Activated T-cell treated with anti-CD3 and anti-CD28 coated beads, Interleukin-2, amount 50 U/mL, for 48 hours (primary cell): Measurements from ENCODE around the gene ACTL8.

Experiments used
- DNase-seq, 2 experiments: peaks; one replicate each; pipeline ENCODE4 v3.0.0-alpha.2; 2020

ACTL8 gene

DNA sequence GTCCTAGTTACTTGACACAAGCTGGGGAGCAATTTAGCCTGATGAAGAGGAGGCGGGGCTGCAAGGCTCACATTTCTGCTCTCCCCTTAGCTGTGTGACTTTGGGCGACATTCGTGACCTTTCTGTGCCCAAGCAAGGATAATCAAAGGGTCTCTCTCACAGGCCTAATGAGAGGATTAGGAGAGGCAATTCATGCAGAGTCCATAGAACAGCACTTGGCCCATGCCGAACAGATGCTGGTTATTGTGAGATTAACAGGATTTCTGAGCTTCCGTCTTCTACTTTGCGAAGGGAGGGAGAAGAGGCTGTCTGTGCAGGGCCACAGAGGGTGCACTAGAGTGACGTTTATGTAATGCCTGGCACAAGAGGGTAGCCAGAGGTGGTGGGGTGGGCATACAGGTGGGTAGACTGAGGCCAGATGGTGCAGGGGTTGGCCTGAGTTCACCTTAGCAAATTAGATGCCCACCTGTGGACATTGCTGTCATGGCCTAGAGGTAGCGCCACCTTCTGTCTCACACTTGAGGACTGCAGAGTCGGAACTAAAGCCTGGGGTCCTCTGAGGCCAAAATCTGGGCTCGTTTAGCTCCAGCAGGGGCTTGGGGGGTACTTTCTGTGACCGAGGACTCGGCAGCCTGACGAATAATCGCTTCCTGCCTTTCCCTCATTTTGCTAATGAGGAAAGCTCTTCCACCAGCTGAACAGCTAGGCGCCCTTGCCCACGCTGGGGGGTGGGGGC lies 18.6 kb downstream of the ACTL8 start:
- DNase-seq: no peak

GRCh38 chr1:17774452-17774851 lies 19.3 kb downstream of the ACTL8 start:
- DNase-seq: no peak

DNA sequence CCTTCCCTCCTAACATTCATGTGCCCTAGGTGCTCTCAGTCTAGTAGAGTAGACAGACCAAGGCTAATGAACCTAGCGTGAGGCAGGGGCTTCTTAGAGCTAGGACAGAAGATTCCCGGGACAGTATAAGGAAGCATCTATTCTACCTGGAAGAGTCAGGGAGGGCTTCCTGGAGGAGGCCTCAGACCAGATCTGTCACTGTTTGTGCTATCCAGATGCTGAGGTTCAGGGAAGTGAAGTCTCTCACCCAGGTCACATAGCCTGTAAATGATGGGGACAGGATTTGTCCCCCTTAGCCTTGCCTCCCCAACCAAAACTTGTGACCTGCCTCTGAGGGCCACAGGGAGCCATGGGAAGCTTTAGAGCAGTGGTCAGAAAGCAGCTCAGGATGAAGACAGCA lies 20.7 kb downstream of the ACTL8 start:
- DNase-seq: no peak

DNA sequence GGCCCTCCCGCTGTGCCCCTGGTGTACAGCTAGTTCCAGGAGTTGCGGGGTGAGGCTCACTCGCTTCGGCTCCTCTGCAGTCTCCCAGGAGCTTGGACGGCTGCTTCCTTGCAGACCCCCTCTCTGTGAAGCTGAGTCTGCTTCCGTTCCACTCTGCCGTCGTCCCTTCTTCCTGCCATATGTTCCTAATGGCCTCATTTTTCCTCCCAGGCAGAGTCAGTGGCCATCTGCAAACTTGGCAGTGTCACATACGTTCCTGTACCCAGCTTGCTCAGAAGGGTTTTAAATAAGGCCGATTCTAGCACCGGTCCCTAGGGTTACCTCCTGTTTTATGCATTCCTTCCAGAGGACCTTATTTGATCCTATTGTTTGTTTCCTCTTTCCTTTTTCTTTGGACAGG lies 21.3 kb downstream of the ACTL8 start:
- no peak for DNase-seq

GRCh38 chr1:17777330-17777729 lies 22.2 kb downstream of the ACTL8 start:
- no peak for DNase-seq

DNA sequence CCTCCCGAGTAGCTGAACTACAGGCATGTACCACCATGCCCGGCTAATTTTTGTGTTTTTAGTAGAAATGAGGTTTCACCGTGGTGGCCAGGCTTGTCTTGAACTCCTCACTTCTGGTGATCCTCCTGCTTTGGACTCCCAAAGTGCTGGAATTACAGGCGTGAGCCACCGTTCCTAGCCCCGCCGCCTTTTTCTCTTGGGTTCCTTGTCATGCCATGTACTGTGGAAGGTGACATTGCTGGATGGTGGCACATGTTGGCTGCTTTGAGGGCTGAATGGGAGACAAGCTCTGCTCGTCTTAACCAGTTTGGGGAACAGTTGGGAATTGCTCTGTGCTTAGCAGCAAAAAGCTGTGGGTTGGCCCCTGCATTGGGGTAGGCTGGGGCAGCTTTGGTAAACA lies 22.7 kb downstream of the ACTL8 start:
- DNase-seq: no peak

GRCh38 chr1:17780916-17781315 lies 25.8 kb downstream of the ACTL8 start:
- no peak for DNase-seq

DNA sequence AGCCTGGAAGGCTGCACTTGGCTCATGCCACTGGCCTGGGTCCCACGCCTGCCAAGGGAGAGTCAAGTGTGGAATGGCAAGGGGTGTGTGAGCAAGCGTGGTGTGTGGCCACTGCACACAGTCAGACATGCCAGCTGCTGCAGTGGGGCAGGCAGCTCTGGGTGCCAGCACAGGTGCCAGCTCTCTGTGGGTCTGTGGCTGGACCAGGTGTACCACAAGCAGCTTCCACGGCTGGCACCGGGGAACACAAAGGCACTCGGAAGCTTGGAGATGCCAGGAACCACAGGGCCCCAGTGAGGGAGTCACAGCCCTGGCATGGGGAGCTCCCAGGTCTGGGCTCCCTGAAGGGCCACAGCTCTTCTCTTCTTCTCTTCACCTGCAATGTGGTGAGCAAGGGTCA lies 34.8 kb downstream of the ACTL8 start:
- no peak for DNase-seq

GRCh38 chr1:17790383-17791054 lies 35.4 kb downstream of the ACTL8 start:
- DNase-seq: no peak

- no peak for DNase-seq
Observed at GRCh38 chr1:17791055-17791390, 35.9 kb downstream of the ACTL8 start.

- no peak for DNase-seq
Observed at GRCh38 chr1:17791480-17791879, 36.3 kb downstream of the ACTL8 start.

DNA sequence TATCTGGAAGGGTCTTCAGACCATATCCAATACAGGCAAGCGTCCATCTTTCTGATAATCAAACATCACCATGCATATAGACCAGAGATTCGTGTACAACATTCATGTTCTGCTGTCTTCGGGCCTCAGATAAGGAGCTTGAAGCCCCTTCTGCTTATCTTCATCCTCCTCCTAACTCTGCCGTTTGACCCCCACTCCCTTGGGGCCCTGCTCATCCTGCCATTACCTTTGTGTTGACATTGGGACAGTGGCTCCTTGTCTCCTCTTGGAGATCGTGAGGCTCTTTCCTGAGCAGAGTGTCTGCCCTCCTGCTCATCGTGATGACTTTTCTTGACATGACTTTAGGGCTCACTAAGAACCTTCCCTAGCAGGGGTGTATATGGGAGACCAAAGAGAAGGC lies 37.3 kb downstream of the ACTL8 start:
- no peak for DNase-seq

- DNase-seq: no peak
Observed at GRCh38 chr1:17795081-17795809, 40.1 kb downstream of the ACTL8 start.

DNA sequence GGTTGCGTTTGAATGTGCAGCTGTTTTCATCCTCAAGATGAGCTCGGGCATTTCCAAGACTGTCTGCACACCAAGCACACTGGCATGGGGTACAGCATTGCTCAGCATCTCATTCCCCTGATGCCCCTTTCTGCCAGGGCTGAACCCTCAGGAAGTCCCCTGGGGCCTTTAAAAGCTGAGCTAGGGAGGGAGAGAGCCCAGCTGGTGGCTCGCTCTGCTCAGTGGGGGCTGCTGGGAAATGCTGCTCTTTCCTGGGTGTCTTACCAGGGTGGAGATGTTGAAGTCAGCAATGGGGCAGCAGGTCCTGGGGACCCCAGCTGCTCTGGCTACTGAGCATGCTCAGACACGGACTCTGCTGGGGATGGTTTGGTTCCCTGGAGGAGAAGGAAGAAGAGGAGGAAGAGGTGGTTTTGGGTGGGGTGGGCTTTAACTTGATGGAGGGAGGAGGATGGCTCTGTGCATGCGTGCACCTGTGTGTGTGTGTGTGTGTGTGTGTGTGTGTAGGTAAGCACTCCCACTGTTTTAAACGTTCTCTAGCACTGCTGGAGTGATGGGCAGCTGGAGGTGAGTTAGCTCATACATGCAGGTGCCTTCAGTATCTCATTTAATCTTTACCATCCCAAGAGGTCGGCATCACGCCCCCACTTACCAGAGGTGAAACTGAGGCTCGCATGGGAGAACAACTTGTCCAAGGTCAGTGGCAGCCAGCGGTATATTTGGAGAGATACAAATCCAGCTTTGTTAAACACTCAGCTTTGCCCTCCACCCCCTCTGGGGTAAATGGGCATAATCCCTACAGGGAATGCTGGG lies 40.9 kb downstream of the ACTL8 start:
- no peak for DNase-seq

GRCh38 chr1:17797478-17797877 lies 42.3 kb downstream of the ACTL8 start:
- DNase-seq: no peak

- no peak for DNase-seq
Observed at GRCh38 chr1:17798011-17798410, 42.9 kb downstream of the ACTL8 start.

DNA sequence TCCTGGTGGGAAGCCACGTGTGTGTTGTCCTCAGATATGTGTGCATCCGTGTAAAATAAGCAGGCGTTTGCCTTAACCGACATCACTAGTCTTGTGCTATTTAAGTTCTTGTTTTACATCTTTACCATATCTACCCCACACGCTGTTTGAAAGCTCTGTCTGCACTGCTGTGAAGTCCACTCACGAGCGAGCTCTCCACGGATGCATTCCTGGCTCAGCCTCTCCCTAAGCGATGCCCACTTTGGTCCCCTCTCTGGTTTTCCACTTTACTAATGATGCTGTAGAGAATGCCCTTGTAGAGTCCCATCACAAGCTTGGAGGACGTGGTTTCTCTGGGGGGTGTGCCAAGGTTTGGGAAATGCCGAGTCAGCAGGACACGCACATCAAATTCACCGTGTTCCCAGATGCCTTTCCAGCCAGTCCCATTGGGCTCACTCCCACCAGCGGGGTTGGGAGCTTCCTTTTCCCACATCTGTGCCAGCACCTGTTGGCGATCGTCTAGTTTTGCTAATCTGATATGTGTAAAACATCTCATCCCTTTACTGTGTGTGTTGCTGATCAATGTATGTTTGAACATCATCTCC lies 43.8 kb downstream of the ACTL8 start:
- no peak for DNase-seq

- DNase-seq: no peak
Observed at GRCh38 chr1:17799642-17800041, 44.5 kb downstream of the ACTL8 start.

DNA sequence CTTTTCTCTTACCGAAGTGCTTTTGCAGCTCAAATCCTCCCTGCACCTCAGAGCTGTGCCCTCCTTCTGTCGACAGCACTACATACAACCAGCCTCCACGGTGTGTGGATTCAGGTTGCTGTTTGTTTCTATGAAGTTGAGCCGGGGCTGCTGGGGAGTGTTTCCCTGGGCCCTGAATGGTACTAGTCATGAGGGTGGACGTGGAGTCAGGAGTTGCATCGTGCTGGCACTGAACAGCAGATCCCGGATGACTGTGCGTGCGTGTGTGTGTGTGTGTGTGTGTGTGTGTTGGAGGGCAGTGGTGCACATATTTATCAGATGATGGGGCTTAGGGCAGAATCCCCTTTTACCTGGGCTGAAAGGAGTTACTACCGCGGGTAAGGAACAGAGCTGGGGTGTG lies 47.0 kb downstream of the ACTL8 start:
- no peak for DNase-seq

DNA sequence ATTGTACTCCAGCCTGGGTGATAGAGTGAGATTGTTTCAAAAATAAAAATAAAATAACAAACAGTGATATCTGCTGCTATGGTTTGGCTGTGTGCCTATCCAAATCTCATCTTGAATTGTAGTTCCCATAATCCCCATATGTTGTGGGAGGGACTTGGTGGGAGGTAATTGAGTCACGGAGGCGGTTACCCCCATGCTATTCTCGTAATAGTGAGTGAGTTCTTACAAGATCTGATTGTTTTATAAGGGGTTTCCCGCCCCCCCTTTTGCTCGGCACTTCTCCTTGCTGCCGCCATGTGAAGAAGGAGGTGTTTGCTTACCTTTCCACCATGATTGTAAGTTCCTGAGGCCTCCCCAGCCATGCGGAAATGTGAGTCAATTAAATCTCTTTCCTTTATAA lies 47.8 kb downstream of the ACTL8 start:
- no peak for DNase-seq

GRCh38 chr1:17805869-17806684 lies 50.9 kb downstream of the ACTL8 start:
- no peak for DNase-seq

DNA sequence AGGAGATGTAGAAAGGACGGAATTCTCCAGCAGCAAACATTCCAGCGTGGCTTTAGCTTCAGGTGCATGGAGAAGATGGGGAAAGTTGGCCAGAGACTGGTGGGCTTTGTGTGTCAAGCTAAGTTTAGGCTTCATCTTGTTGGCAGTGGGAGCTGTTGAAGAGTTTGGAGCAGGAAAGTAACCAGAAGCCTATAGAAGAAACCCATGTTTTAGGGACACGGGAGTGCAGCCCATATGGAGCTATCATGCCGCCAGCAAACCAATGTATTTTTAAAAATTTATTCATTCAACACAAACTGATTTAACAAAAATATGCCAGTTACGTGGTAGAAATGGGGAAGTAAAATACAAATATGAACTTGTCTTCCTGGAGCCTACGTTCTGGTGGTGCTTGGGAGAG lies 53.7 kb downstream of the ACTL8 start:
- no peak for DNase-seq
